PC-9 (cell line): ENCODE measurements around the gene TP53. TPM values are rescaled to one million over a fixed set of nuclear protein-coding genes. Genes with fewer than 3 reads are reported as not detected.

ENCODE experiments used
- BruUV-seq: library from RNA; stranded (reverse); fragments of 400-500 nt; replicated peaks from 2 replicates; lab custom pipeline; 2021; lab: Mats Ljungman, UMichigan
- CTCF ChIA-PET: fragments of 300-600 bp; sonication (Branson Sonifier 250); formaldehyde crosslinking; loops from one replicate; lab custom pipeline; 2022; ENCODE audit warnings: antibody characterized with exemption; lab: Charles Lee
- POLR2A ChIA-PET: fragments of 300-600 bp; sonication (Branson Sonifier 250); formaldehyde crosslinking; loops from one replicate; lab custom pipeline; 2022; ENCODE audit warnings: antibody characterized with exemption; ENCODE audit not compliant: unreplicated experiment; lab: Charles Lee
- DNase-seq, 2 experiments: peaks; one replicate each; pipeline versions ENCODE4 v3.0.0 to v3.0.0-alpha.2; 2015 to 2022; ENCODE audit warnings: mixed read lengths in 1 of 2
- H2AFZ ChIP-seq: fragments of 200-600 bp; sonication (generic); 2 replicates; pipeline ENCODE4 v1.8.1; 2017; ENCODE audit warnings: antibody characterized with exemption
- H3F3A ChIP-seq: fragments of 200-600 bp; sonication (generic); 2 replicates; pipeline ENCODE4 v1.8.1; 2017; ENCODE audit warnings: antibody characterized with exemption, mild to moderate bottlenecking, low read depth; ENCODE audit not compliant: insufficient read depth
- H3K27ac ChIP-seq: fragments of 200-600 bp; sonication (generic); 2 replicates; pipeline ENCODE4 v1.6.1; 2016; ENCODE audit warnings: mixed run types
- H3K27me3 ChIP-seq: fragments of 200-600 bp; sonication (generic); 2 replicates; pipeline ENCODE4 v1.6.1; 2016; ENCODE audit warnings: low read depth, mixed run types; ENCODE audit not compliant: insufficient read depth
- H3K36me3 ChIP-seq: fragments of 200-600 bp; sonication (generic); 2 replicates; pipeline ENCODE4 v1.6.1; 2016; ENCODE audit warnings: low read depth, mixed run types
- H3K4me1 ChIP-seq: fragments of 200-600 bp; sonication (generic); replicated peaks from 2 replicates; pipeline ENCODE4 v1.6.1; 2016; ENCODE audit warnings: mixed run types; ENCODE audit not compliant: insufficient read depth
- H3K4me2 ChIP-seq: fragments of 200-600 bp; sonication (generic); 2 replicates; pipeline ENCODE4 v1.6.1; 2017; ENCODE audit warnings: mixed run types
- H3K4me3 ChIP-seq: fragments of 200-600 bp; sonication (generic); 2 replicates; pipeline ENCODE4 v1.6.1; 2016; ENCODE audit warnings: mixed run types
- H3K79me2 ChIP-seq: fragments of 200-600 bp; sonication (generic); 2 replicates; pipeline ENCODE4 v1.6.1; 2017; ENCODE audit warnings: low read depth, mixed run types
- H3K9me2 ChIP-seq: fragments of 200-600 bp; sonication (generic); 2 replicates; pipeline ENCODE4 v1.8.1; 2017; ENCODE audit warnings: mild to moderate bottlenecking; ENCODE audit not compliant: insufficient read depth
- H3K9me3 ChIP-seq: fragments of 200-600 bp; sonication (generic); 2 replicates; pipeline ENCODE4 v1.8.1; 2016; ENCODE audit warnings: low read depth; ENCODE audit not compliant: insufficient read depth
- H4K20me1 ChIP-seq: fragments of 200-600 bp; sonication (generic); 2 replicates; pipeline ENCODE4 v1.8.1; 2017; ENCODE audit not compliant: insufficient read depth
- CTCF ChIP-seq: fragments of 200-600 bp; sonication (generic); conservative IDR thresholded peaks from 2 replicates; pipeline ENCODE4 v1.6.1; 2017; ENCODE audit warnings: mixed run types, antibody characterized with exemption, mild to moderate bottlenecking, moderate library complexity
- EZH2 ChIP-seq: fragments of 200-600 bp; sonication (generic); IDR thresholded peaks from 2 replicates; pipeline ENCODE4 v1.8.0; 2017; ENCODE audit warnings: antibody characterized with exemption, low read depth
- intact Hi-C: fragments of 100-400 bp; cut with micrococcal nuclease; formaldehyde crosslinking; loops from one replicate; pipeline ENCODE4 v1.10.0; 2022; ENCODE audit not compliant: unreplicated experiment
- total RNA-seq: library from RNA; stranded (reverse); gene quantifications from 2 replicates; pipeline ENCODE4 v1.2.3, GENCODE V29; 2021

Gene TP53
- total RNA-seq, 1 experiment from 2014 or later, result 340 TPM

- Histone ChIP-seq H3K4me3 (peak overlapping the region; percentile 67; the same call in 1 of the 2 replicates), H2AFZ (peak overlapping the region; percentile 86), H3K36me3 (no peaks in the 10 kb centered on the region), H3K9me2 (no peaks in the 10 kb centered on the region), H3K27ac (no peak overlapping the region), H3K4me2 (peak overlapping the region; percentile 84), H4K20me1 (no peaks in the 10 kb centered on the region), H3K4me1 (peaks cover 7% of the 10 kb centered on the region), H3F3A (peaks cover 2% of the 10 kb centered on the region; the same call in 1 of the 2 replicates), H3K9me3 (no peaks in the 10 kb centered on the region), H3K79me2 (no peaks in the 10 kb centered on the region), H3K27me3 (no peaks in the 10 kb centered on the region)
- ChIA-PET POLR2A (interaction anchor here (0.5 to 0.7 kb wide), 5 partner anchors 119 to 671 kb away, joined by 3 to 10 read pairs (median 3); no protein-coding TSS in a partner anchor), CTCF (interaction anchor here (0.7 to 1.2 kb wide), 5 partner anchors 84 to 379 kb away, joined by 3 to 15 read pairs (median 3); no protein-coding TSS in a partner anchor)
- no peak for TF ChIP-seq CTCF
- no peak for TF ChIP-seq EZH2
- intact Hi-C loops, result loop anchor here (2.0 kb wide), 1 partner anchor 27 kb away; the partner anchor contains the start of gene WRAP53
- no peak for DNase-seq
- BruUV-seq, result TSS peak; percentile 77
Observed at GRCh38 chr17:7715936-7716886, 28.9 kb upstream of the TP53 start.

GRCh38 chr17:7714721-7715594 is 27.7 kb upstream of the TP53 start:
- Histone ChIP-seq H3K9me2 (no peaks in the 10 kb centered on the region), H3K4me3 (no peak overlapping the region), H3K9me3 (no peaks in the 10 kb centered on the region), H3K27ac (no peak overlapping the region), H3K36me3 (no peaks in the 10 kb centered on the region), H2AFZ (no peak overlapping the region), H3K4me2 (no peak overlapping the region), H3K27me3 (no peaks in the 10 kb centered on the region), H3F3A (peaks cover 2% of the 10 kb centered on the region; the same call in 1 of the 2 replicates), H3K79me2 (no peaks in the 10 kb centered on the region), H3K4me1 (peaks cover 7% of the 10 kb centered on the region), H4K20me1 (no peaks in the 10 kb centered on the region)
- TF ChIP-seq EZH2 (no peak), CTCF (no peak)
- no peak for DNase-seq
- CTCF ChIA-PET, result interaction anchor here (1.1 kb wide), 1 partner anchor 16 kb away, joined by 4 read pairs; no protein-coding TSS in a partner anchor
- intact Hi-C loops, result no loop called here
- no TSS peak for BruUV-seq
- POLR2A ChIA-PET, result no interaction called here

- DNase-seq, result no peak
- intact Hi-C loops, result no loop called here
- Histone ChIP-seq H3K27me3 (no peaks in the 10 kb centered on the region), H3K36me3 (no peaks in the 10 kb centered on the region), H3K4me3 (no peak overlapping the region), H3K79me2 (no peaks in the 10 kb centered on the region), H3K9me3 (no peaks in the 10 kb centered on the region), H3F3A (peaks cover 2% of the 10 kb centered on the region; the same call in 1 of the 2 replicates), H4K20me1 (no peaks in the 10 kb centered on the region), H2AFZ (no peak overlapping the region), H3K4me2 (no peak overlapping the region), H3K9me2 (no peaks in the 10 kb centered on the region), H3K27ac (no peak overlapping the region), H3K4me1 (peaks cover 7% of the 10 kb centered on the region)
- ChIA-PET POLR2A (interaction anchor here (0.7 kb wide), 1 partner anchor 357 kb away, joined by 6 read pairs; no protein-coding TSS in a partner anchor), CTCF (interaction anchor here (1.2 kb wide), 1 partner anchor 26 kb away, joined by 3 read pairs; the partner anchor contains the start of gene TP53)
- no TSS peak for BruUV-seq
- TF ChIP-seq EZH2 (no peak), CTCF (no peak)
Observed at GRCh38 chr17:7713782-7714181, 26.5 kb upstream of the TP53 start.
